T-cell (primary cell): ENCODE results near the gene CEP63. TPM values are rescaled to one million over a fixed set of nuclear protein-coding genes. Genes with fewer than 3 reads are reported as not detected.

Source experiments
- ATAC-seq, 4 experiments: fragments of 200-7000 bp in 3 of 4; fragments of 150-1000 bp in 1 of 4; cut with Tn5 transposase; replicated peaks in 1 of 4; 1 replicate in 3 of 4; 2 replicates in 1 of 4; pipeline ENCODE4 v1.10.0; 2021; ENCODE audit warnings: moderate library complexity in 3 of 4, mild to moderate bottlenecking in 2 of 4, moderate number of reproducible peaks in 1 of 4
- CTCF ChIA-PET, 2 donors: fragments of 300-600 bp; sonication (Branson Sonifier 250); formaldehyde crosslinking; loops; one replicate each; lab custom pipeline; 2022; ENCODE audit warnings: antibody characterized with exemption in 2 of 2; lab: Charles Lee
- POLR2A ChIA-PET, 2 donors: fragments of 300-600 bp; sonication (Branson Sonifier 250); formaldehyde crosslinking; loops; one replicate each; lab custom pipeline; 2022; ENCODE audit warnings: antibody characterized with exemption in 2 of 2; lab: Charles Lee
- DNase-seq, 35 experiments: peaks; one replicate each; pipeline versions ENCODE4 v3.0.0 to v3.0.0-alpha.2; 2013 to 2023
- H3K27ac ChIP-seq: one replicate; pipeline ENCODE4 v1.5.1; 2013; ENCODE audit warnings: low read length
- H3K27me3 ChIP-seq, 2 experiments: replicated peaks in 1 of 2; 1 replicate in 1 of 2; 2 replicates in 1 of 2; pipeline versions ENCODE4 v1.6.1 to v1.7.0; 2013; ENCODE audit warnings: low read length in 1 of 2, mixed read lengths in 1 of 2; ENCODE audit not compliant: control insufficient read depth in 2 of 2, insufficient read depth in 2 of 2; ENCODE audit errors: extremely low read depth in 1 of 2
- H3K36me3 ChIP-seq, 2 donors: 1 replicate in 1 of 2; 2 replicates in 1 of 2; pipeline versions ENCODE4 v1.6.1 to v1.7.0; 2013; ENCODE audit warnings: low read length in 1 of 2; ENCODE audit not compliant: control insufficient read depth in 2 of 2, insufficient read depth in 1 of 2; ENCODE audit errors: extremely low read depth in 1 of 2
- H3K4me1 ChIP-seq, 2 experiments: 1 replicate in 1 of 2; 2 replicates in 1 of 2; pipeline versions ENCODE4 v1.6.1 to v1.7.0; 2013; ENCODE audit warnings: low read length in 2 of 2, mixed read lengths in 1 of 2; ENCODE audit not compliant: insufficient read depth in 2 of 2, control insufficient read depth in 1 of 2; ENCODE audit errors: extremely low read depth in 1 of 2
- H3K4me3 ChIP-seq, 2 donors: 1 replicate in 1 of 2; 2 replicates in 1 of 2; pipeline versions ENCODE4 v1.5.1 to v1.7.0; 2013; ENCODE audit warnings: mild to moderate bottlenecking in 2 of 2, low read length in 1 of 2, moderate library complexity in 1 of 2; ENCODE audit not compliant: control insufficient read depth in 1 of 2; ENCODE audit errors: extremely low read depth in 1 of 2
- H3K9me3 ChIP-seq: 2 replicates; pipeline ENCODE4 v1.7.0; 2013
- H3K27ac Mint-ChIP-seq, 2 donors: one replicate each; pipeline ENCODE4 v1.8.0; 2020 to 2021; ENCODE audit warnings: mild to moderate bottlenecking in 2 of 2, mixed read lengths in 2 of 2
- H3K27me3 Mint-ChIP-seq, 2 donors: one replicate each; pipeline ENCODE4 v1.8.0; 2021 to 2022; ENCODE audit warnings: mixed read lengths in 2 of 2
- H3K36me3 Mint-ChIP-seq: one replicate; pipeline ENCODE4 v1.8.0; 2021; ENCODE audit warnings: mixed read lengths
- H3K4me1 Mint-ChIP-seq, 3 donors: one replicate each; pipeline ENCODE4 v1.8.0; 2020 to 2022; ENCODE audit warnings: mixed read lengths in 3 of 3, mild to moderate bottlenecking in 1 of 3
- H3K4me3 Mint-ChIP-seq, 3 donors: one replicate each; pipeline ENCODE4 v1.8.0; 2020 to 2022; ENCODE audit warnings: mild to moderate bottlenecking in 3 of 3, mixed read lengths in 3 of 3, moderate library complexity in 3 of 3
- H3K9me3 Mint-ChIP-seq, 3 donors: one replicate each; pipeline ENCODE4 v1.8.0; 2020 to 2022; ENCODE audit warnings: mixed read lengths in 3 of 3
- WGBS: methylation state at CpG from one replicate; pipeline ENCODE4 v1.1.5; 2013; ENCODE audit warnings: missing lambda C conversion rate; ENCODE audit not compliant: insufficient coverage; 5-methylcytosine and 5-hydroxymethylcytosine counted together
- total RNA-seq, 35 experiments: library from RNA in 6 of 35; stranded (reverse) in 6 of 35; fragments of 120-200 nt in 1 of 35; gene quantifications; one replicate each; pipeline versions ENCODE4 v1.2.1 to v1.2.4 and lab custom pipeline; 2013 to 2026

Gene CEP63
- total RNA-seq, 5 donors from 2014 or later (not counting 1 experiment from before 2014, with no cell fraction given) = 21.7 to 26.1 (median 24.6) TPM

GRCh38 chr3:134505485-134505884, 19.6 kb downstream of the CEP63 start:
- DNase-seq (no peak), ATAC-seq (no peak)
- Mint-ChIP-seq H3K36me3 (peaks cover 82% of the 10 kb centered on the region), H3K27me3 (no peaks in the 10 kb centered on the region), H3K4me3 (no peak overlapping the region), H3K9me3 (peaks cover 4 to 40% (median 21%) of the 10 kb centered on the region in 3 donors), H3K27ac (no peak overlapping the region), H3K4me1 (peaks cover 30 to 47% (median 38%) of the 10 kb centered on the region in 3 donors)
- Histone ChIP-seq H3K36me3 (peaks cover 0 to 19% of the 10 kb centered on the region in 2 donors), H3K9me3 (peaks cover 4% of the 10 kb centered on the region), H3K4me1 (no peaks in the 10 kb centered on the region), H3K27me3 (no peaks in the 10 kb centered on the region), H3K27ac (no peak overlapping the region), H3K4me3 (no peak overlapping the region)
- ChIA-PET CTCF (interaction anchor here in 1 of 2 donors (0.7 kb wide), 1 partner anchor 14 kb away, joined by 3 read pairs; no protein-coding TSS in a partner anchor), POLR2A (interaction anchor here in 1 of 2 donors (0.6 kb wide), 1 partner anchor 10 kb away, joined by 3 read pairs; no protein-coding TSS in a partner anchor)
- 69% methylated on average over 2 of the region's 3 CpGs for WGBS

- peaks cover 0 to 6% (median 0%) of the 10 kb centered on the region in 3 donors for H3K9me3 Mint-ChIP-seq
- H3K36me3 Mint-ChIP-seq = peaks cover 73% of the 10 kb centered on the region
- Histone ChIP-seq H3K36me3 (peaks cover 2 to 35% of the 10 kb centered on the region in 2 donors), H3K4me3 (no peak overlapping the region), H3K27ac (no peak overlapping the region), H3K9me3 (no peaks in the 10 kb centered on the region), H3K27me3 (no peaks in the 10 kb centered on the region), H3K4me1 (no peaks in the 10 kb centered on the region)
- peaks cover 9 to 25% (median 10%) of the 10 kb centered on the region in 3 donors for H3K4me1 Mint-ChIP-seq
- ChIA-PET POLR2A (no interaction called here), CTCF (no interaction called here)
- no peak overlapping the region for H3K4me3 Mint-ChIP-seq
- WGBS = no CpG with 5 or more reads among the region's 2 CpGs
- no peaks in the 10 kb centered on the region for H3K27me3 Mint-ChIP-seq
- ATAC-seq (no peak), DNase-seq (no peak)
- H3K27ac Mint-ChIP-seq = no peak overlapping the region
These were observed 25.6 kb downstream of the CEP63 start for GRCh38 chr3:134511500-134511899.

- Histone ChIP-seq H3K36me3 (peaks cover 2 to 9% of the 10 kb centered on the region in 2 donors), H3K4me3 (no peak overlapping the region), H3K27me3 (no peaks in the 10 kb centered on the region), H3K4me1 (no peaks in the 10 kb centered on the region), H3K9me3 (peaks cover 2% of the 10 kb centered on the region), H3K27ac (no peak overlapping the region)
- peaks cover 72% of the 10 kb centered on the region for H3K36me3 Mint-ChIP-seq
- H3K9me3 Mint-ChIP-seq = peaks cover 0 to 15% (median 2%) of the 10 kb centered on the region in 3 donors
- WGBS = 92% methylated on average over 2 of the region's 3 CpGs
- DNase-seq = no peak
- no peak overlapping the region for H3K4me3 Mint-ChIP-seq
- ChIA-PET POLR2A (no interaction called here), CTCF (no interaction called here)
- H3K4me1 Mint-ChIP-seq = peaks cover 5 to 15% (median 8%) of the 10 kb centered on the region in 3 donors
- H3K27ac Mint-ChIP-seq = peak overlapping the region in 1 of 2 donors; percentile 10
- ATAC-seq = no peak
- H3K27me3 Mint-ChIP-seq = no peaks in the 10 kb centered on the region
These were observed 31.0 kb downstream of the CEP63 start for GRCh38 chr3:134516905-134517304.

DNA sequence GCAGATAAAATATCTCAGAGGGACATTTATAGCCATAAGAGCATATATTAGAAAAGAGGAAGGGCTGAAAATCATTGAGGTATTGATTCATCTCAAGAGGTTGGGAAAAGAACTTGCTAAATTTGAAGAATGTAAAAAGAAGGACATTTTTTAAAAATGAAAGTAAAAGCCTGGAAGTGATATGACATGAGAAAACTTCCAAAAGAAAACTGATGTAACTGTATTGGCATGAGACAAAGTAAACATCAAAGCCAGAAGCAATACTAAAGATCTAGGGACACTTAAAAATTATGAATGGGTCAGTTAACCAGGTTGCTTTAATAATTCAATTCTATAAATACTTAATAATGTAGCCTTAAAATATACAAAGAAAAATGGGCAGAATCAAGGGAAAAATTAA, 31.9 kb downstream of the CEP63 start:
- H3K27ac Mint-ChIP-seq = no peak overlapping the region
- H3K9me3 Mint-ChIP-seq = peaks cover 3 to 24% (median 6%) of the 10 kb centered on the region in 3 donors
- peaks cover 77% of the 10 kb centered on the region for H3K36me3 Mint-ChIP-seq
- no peak overlapping the region for H3K27ac ChIP-seq
- ChIA-PET CTCF (no interaction called here), POLR2A (no interaction called here)
- no peaks in the 10 kb centered on the region for H3K27me3 ChIP-seq
- no peak for DNase-seq
- no peak overlapping the region for H3K4me3 Mint-ChIP-seq
- peaks cover 5 to 15% (median 8%) of the 10 kb centered on the region in 3 donors for H3K4me1 Mint-ChIP-seq
- no peak for ATAC-seq
- H3K27me3 Mint-ChIP-seq = no peaks in the 10 kb centered on the region
- peaks cover 2 to 7% of the 10 kb centered on the region in 2 donors for H3K36me3 ChIP-seq
- H3K9me3 ChIP-seq = peaks cover 4% of the 10 kb centered on the region
- no peak overlapping the region for H3K4me3 ChIP-seq
- no peaks in the 10 kb centered on the region for H3K4me1 ChIP-seq

- DNase-seq (no peak), ATAC-seq (no peak)
- Mint-ChIP-seq H3K27me3 (no peaks in the 10 kb centered on the region), H3K9me3 (peaks cover 25 to 60% (median 38%) of the 10 kb centered on the region in 3 donors), H3K4me3 (no peak overlapping the region), H3K4me1 (peaks cover 4 to 16% (median 8%) of the 10 kb centered on the region in 3 donors), H3K36me3 (peaks cover 74% of the 10 kb centered on the region), H3K27ac (no peak overlapping the region)
- H3K27me3 ChIP-seq = peaks cover 0 to under 1% of the 10 kb centered on the region in 2 experiments
- WGBS = no CpG with 5 or more reads among the region's 6 CpGs
- H3K4me3 ChIP-seq = no peak overlapping the region
- no peak overlapping the region for H3K27ac ChIP-seq
- ChIA-PET POLR2A (no interaction called here), CTCF (no interaction called here)
- H3K9me3 ChIP-seq = peaks cover 16% of the 10 kb centered on the region
- H3K4me1 ChIP-seq = peaks cover 0 to 3% of the 10 kb centered on the region in 2 experiments
- H3K36me3 ChIP-seq = peaks cover 0 to 6% of the 10 kb centered on the region in 2 donors
These were observed 36.7 kb downstream of the CEP63 start for GRCh38 chr3:134522541-134522940.

DNA sequence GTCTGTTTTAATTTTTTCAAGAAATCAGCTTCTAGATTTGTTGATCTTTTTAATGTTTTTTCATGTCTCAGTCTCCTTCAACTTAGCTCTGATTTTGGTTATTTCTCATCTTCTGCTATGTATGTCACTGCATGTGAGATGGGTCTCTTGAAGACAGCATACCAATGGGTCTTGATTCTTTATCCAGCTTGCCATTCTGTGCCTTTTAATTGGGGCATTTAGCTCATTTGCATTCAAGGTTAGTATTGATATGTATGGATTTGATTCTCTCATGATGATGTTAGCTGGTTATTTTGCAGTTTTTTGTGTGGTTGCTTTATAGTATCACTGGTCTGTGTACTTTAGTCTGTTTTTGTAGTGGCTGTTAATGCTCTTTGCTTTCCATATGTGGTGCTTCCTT, 39.4 kb downstream of the CEP63 start:
- Mint-ChIP-seq H3K36me3 (peaks cover 62% of the 10 kb centered on the region), H3K27me3 (no peaks in the 10 kb centered on the region), H3K27ac (no peak overlapping the region), H3K4me3 (no peak overlapping the region), H3K4me1 (peaks cover 7 to 23% (median 14%) of the 10 kb centered on the region in 3 donors), H3K9me3 (peaks cover 25 to 53% (median 36%) of the 10 kb centered on the region in 3 donors)
- Histone ChIP-seq H3K36me3 (peaks cover 0 to 6% of the 10 kb centered on the region in 2 donors), H3K27ac (no peak overlapping the region), H3K4me3 (no peak overlapping the region), H3K4me1 (peaks cover 0 to 5% of the 10 kb centered on the region in 2 experiments), H3K27me3 (peaks cover 0 to 2% of the 10 kb centered on the region in 2 experiments), H3K9me3 (peaks cover 15% of the 10 kb centered on the region)
- no peak for DNase-seq
- ChIA-PET POLR2A (no interaction called here), CTCF (no interaction called here)
- ATAC-seq = no peak
